GM19468 (cell line): ENCODE measurements around the gene THEMIS.
"Not testable (repeated sequence)": the region's sequence is repeated elsewhere in the genome, so short reads cannot be mapped to it uniquely, and the experiment has no call there.

ENCODE experiments used
- ATAC-seq: cut with Tn5 transposase; IDR thresholded peaks from one replicate; pipeline ENCODE4 v1.9.1; 2021; ENCODE audit warnings: mild to moderate bottlenecking, moderate library complexity, moderate number of reproducible peaks; ENCODE audit not compliant: unreplicated experiment; ENCODE audit errors: extremely low read depth

Gene THEMIS, protein sequence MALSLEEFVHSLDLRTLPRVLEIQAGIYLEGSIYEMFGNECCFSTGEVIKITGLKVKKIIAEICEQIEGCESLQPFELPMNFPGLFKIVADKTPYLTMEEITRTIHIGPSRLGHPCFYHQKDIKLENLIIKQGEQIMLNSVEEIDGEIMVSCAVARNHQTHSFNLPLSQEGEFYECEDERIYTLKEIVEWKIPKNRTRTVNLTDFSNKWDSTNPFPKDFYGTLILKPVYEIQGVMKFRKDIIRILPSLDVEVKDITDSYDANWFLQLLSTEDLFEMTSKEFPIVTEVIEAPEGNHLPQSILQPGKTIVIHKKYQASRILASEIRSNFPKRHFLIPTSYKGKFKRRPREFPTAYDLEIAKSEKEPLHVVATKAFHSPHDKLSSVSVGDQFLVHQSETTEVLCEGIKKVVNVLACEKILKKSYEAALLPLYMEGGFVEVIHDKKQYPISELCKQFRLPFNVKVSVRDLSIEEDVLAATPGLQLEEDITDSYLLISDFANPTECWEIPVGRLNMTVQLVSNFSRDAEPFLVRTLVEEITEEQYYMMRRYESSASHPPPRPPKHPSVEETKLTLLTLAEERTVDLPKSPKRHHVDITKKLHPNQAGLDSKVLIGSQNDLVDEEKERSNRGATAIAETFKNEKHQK

DNA sequence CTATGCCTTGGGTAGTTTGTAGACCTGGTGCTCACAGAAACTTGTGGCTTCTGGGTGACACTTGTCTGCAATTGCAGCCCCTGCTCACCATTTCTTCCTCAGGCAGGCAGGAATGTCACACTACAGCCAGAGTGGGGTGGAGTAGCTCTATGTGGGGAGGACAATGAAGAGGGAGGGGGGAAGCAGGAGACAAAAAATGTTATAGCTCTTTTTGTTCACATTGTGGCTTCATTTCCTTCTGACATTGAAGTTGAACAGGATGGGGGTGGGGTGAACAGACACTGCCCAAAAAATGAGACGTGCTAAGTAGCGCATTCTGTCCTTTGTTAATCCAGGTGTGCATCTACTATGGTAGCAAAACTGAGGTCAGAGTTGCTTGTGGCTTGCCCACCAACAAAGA is at the start of gene THEMIS:
TSS of gene THEMIS (minus strand) at position 124 of the 400 bp plus-strand sequence. CDS start 126 bp downstream, outside the sequence.
- ATAC-seq, result no peak

DNA sequence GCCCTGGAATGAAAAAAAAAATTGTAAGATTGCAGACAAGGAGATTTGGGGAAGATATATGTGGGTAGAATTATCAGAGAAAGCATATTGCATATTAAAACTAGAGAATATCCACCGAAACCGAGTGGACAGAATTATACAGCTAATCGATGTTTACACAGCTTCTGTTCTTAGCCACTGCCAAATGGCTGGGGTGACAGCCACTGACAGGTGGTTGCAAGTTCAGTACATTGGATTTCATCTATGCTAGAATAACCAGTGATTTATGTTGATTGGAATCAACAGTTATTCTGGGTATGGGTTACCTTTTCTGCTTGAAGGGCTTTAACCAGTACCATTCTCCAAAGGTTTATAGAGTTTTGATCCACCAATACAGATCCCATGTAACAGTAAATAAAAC is 48.4 kb upstream of the THEMIS start:
- ATAC-seq, result no peak

DNA sequence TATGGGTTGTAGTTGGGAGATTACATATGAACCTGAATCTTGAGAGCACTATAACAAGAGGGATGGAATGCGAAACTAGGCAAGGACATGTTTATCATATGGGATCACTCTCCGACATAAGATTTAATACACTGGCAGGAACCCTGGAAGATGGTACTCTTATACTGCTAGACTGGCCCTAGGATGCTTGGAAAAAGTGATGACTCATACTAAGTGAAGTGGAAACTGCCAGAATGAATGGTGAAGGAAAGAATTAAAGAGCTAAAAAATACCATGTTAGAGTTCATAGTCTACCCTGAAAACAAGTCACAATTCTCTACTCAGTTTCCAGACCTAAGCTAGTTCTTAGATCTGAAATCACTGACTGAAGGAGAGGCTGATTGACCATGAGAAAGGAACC is 45.5 kb upstream of the THEMIS start:
- no peak for ATAC-seq

DNA sequence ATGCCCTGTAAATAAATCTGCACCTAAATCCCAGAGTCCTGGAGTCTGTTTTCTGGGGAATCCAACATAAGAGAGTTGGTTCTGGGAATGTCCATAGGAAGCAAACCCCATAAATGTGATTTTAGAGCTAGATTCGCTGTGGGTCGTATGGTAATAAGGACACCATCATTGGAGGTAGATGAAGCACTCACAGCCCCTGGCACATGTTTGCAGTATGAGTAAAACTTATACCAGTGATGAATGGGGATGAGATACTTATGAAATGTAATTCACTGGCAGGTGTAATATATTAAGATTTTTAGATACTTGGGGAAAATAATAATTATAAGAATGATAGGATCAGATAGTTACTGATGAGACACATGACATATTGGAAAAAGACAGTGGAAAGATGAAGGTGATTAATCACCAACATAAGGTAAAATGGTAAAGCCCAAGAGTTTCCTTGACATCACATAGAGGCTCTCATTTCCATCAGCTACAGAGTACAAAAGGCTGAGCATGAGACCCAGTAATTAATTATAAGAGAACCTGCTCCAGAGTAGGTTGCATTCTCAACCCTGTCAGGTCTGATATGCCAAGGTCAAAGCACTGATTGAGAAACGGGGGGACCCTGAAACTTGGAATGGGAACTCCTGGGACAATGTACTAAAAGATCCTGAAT is 44.7 kb upstream of the THEMIS start:
- no peak for ATAC-seq

DNA sequence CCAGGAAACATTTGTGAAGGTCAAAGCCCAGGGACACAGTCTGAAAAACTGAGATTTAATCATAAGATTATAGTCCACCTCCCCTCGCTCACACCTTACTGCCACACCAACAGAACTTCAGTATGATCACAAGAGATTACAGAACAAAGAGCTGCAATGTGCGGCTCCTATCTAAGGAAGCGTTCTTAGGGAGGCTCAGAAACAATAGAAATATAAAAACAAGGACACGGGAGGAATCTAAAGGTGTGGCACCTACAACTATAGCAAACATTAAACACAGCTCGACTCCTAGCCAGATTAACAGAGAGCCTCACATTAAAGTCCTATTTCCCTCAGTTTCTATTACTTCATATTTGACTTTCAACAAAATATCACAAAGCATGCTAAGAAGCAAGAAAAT is 40.4 kb upstream of the THEMIS start:
- no peak for ATAC-seq

DNA sequence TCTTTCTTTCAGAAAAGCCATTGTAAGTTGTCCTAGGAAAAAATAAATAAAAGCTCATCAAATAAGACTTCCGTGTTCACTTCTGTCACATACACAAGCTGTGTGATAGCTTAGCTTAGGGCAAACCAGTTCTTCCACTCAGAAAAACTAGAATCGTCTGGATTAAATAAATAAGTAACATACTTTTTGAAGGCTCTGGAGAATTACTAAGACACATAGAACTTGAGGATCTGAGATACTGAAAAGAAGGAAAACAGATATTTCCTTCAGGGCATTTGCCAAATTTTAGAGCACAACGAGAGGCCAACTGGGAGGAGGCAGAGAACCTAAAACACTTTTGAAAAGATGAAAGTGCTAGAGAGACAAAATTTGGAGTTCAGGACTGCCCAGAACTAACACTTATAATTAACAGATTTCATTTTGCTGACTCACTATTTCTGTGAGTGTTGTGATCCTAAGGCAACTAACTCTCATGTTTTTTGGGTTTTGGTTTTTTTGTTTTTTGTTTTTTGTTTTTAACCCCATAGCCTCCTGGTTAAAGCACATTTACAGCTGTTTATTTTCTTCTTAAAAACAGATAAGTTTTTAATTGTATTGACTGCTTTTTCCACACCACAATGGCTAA is 38.7 kb upstream of the THEMIS start:
- ATAC-seq, result no peak

DNA sequence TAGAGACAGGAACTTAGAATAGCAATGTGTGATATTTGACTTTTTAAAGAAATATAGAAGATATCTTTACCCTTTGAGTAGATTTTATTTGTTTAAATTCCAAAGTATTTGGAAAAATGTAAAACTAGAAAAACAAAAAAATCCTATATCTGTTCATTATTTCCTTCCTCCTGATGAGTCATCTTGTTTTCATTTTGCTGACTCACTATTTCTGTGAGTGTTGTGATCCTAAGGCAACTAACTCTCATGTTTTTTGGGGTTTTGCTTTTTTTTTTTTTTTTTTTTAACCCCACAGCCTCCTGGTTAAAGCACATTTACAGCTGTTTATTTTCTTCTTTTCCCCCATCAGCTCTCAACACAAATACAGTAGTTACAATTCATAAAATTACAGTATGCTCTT is 37.8 kb upstream of the THEMIS start:
- no peak for ATAC-seq

DNA sequence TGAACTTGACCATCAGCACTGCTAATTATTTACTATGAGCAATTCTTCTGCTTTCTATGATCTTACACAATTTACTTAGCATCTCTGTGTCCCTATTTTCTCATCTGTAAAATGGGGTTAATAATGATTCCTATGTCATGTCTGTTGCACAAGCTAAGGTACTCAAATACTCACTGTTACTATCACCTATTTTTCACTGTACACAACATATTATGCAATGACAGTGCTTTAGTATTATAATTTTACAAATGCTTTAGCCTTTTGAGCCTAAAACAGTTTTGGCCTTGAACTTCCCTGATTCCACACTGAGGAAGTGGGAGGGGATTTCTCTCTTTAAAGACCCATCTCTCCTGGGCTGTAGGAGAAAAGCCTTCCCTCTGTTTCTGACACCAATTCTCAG is 36.9 kb upstream of the THEMIS start:
- ATAC-seq, result no peak

DNA sequence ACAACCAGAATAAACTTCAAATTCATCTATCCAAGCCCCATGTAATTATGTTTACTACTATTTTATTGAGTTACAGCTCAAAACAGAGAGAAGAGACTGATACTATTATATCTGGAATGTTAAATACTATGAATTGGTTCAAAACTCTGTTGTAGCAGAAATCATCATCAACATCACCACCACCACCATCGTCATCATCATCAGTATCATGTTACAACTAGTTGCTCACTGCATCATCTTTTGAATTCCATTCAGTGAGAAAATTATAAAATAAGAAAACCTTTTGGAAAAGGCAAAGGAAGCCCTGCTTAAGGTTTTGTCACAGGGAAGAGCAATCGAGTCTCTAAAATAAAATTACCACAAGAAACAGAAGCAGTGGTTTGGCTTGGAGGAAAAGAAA is 36.2 kb upstream of the THEMIS start:
- no peak for ATAC-seq

DNA sequence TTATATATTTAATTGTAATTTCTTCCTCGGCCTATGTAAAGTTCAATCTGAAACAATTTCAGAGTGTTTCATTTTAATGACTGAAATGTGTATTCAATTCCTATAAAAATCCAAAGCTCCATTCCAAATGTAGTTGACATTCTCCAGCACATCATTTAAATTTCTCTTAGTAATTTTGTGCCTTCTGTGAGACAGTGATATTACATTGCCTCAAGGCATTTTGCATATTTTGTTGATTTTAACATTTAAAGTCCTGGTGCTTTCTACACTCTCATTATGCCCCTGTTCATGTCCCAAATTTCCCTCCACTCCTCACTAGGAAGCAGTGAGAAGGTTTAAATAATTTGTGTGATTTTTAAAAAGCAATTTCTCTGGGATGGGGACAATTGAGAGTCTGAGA is 34.1 kb upstream of the THEMIS start:
- ATAC-seq, result no peak

DNA sequence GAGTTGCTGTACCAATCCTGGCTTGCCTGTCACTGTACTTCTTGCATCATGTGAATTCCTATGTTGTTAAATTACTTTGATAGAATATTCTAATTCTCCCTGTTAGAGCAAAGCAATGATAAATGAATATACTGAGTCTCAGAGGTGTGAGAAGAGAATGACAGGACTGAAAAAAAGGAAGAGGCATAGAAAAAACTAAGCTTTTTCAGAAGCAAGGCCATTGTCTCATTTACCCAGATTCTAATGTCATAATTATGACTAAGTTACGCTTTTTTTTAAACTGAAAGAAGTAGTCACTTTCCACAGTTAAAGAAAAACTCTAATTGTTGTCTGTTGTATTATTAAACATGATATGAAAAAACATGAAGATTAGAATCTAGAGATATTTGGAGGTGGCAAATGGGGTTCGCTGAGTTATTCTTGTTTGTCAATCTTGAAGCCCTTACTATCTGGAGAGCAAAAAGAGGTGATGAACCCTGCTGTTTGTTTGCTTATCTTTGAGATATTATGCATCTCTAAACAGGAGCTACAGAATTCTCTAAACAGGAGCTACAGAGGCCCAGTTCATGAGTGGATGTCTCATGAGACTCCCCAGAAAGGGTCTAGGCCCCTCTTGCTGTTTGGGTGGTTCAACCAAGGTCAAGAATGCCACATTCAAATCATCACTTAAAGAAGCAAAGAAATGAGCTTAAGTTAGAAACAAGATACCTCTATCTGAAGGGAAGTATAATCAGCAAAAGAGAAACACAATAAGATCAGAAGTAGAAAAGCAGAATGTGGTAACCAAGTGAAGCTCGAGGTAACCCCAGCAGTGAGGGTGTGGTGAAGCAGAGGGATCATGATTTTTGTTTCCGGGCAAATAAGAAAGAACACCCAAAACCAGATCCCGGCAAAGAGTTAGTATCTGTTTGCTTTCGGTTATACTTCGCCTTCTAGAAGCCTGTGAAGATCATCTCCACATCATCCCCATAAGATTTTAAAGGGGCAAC is 33.3 kb upstream of the THEMIS start:
- ATAC-seq, result no peak

DNA sequence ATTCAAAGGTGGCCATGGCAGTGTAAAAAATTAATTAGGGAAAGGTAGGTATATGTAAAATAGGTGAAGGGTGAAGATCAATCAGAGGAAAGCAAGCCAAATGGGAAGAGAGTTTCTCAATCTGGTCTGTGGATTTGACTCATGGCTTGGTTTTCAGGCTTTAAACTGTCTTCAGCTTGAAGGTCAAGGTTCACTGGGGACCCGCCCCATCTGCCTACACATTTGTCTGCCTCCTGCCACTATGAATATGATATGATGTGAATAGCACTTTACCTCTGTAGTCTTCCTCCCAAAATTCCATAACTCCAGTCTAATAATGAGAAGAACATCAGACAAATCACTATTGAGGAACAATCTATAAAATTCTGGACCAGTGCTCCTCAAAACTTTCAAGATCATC is 32.3 kb upstream of the THEMIS start:
- ATAC-seq, result no peak

DNA sequence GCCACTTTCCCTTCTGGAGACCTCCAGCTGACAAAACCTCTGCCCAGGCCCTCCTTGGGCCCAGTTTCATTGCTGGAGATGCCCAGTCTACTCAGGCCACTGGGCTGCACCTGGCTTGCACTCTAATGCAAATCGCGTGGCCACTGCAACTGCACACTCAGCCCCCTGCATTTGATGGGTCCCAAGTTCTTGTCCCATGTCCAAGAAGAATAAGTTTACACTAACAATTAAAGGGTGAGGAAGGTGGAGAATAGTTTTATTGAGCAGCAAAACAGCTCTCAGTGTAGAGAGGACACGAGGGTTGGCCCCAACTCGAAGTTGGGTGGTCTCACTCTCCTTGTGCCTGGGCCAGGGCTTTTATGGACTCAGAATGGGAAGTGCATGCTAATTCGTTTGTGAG is 31.9 kb upstream of the THEMIS start:
- ATAC-seq, result no peak

DNA sequence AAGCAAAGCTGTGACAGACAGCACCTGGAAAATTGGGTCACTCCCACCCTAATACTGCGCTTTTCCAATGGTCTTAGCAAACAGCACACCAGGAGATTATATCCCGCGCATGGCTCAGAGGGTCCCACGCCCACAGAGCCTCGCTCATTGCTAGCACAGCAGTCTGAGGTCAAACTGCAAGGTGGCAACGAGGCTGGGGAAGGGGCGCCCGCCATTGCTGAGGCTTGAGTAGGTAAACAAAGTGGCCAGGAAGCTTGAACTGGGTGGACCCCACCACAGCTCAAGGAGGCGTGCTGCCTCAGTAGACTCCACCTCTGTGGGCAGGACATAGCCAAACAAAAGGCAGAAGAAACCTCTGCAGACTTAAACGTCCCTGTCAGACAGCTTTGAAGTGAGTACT is 25.6 kb upstream of the THEMIS start:
- ATAC-seq, result not testable (repeated sequence)

DNA sequence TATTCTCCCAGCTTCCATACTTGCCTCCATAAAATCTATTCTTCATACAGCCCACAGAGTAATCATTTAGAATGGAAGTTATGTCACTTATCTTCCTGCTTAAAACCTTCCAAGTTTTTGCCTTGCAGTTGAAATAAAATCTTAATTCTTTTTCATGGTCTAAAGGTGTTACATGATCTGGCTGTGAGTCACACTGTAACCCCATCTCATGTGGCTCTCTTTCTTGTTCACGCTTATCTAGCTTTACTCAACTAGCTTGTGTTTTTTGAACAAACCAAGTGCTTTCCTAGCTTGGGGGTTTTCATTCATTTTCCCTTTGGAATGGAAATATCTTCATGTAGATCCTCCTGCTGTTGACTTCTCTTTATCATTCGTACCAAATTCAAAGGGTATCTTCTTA is 23.6 kb upstream of the THEMIS start:
- no peak for ATAC-seq

DNA sequence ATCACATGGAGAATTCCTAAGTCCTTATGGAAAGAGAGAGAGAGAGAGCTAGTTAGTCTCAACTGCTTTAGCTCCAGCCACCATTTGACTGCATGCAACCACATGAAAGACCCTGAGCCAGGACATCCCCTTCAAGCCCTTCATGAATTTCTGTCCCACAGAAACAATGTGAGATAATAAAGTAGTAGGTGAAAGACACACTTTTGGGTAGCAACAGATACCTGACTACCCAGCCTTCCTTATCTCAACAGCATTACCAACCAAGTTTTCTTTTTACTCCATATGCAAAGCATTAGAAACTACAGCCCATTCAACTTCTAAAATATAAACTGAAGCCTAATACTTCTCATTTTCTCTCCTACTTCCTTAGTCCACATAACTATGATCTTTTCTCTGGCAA is 23.2 kb upstream of the THEMIS start:
- ATAC-seq, result no peak

DNA sequence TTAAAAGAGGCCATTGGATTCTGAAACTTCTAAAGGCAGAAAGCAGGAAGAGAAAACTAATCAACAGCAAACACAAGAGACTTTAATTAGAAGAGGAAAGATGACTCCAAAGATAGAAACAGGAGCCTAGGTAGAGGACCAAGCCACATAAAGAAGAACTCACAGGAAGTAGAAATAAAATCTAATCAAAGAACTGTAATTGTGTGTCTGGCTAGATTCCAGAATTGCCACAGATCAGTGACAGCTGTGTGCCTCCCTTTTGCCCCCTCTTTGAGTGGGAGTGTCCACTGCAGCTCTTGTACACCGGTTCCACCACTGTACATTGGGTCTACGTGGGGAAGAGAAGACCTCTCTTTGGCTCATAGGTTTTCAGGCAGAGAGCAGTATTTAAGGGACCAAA is 22.3 kb upstream of the THEMIS start:
- no peak for ATAC-seq

DNA sequence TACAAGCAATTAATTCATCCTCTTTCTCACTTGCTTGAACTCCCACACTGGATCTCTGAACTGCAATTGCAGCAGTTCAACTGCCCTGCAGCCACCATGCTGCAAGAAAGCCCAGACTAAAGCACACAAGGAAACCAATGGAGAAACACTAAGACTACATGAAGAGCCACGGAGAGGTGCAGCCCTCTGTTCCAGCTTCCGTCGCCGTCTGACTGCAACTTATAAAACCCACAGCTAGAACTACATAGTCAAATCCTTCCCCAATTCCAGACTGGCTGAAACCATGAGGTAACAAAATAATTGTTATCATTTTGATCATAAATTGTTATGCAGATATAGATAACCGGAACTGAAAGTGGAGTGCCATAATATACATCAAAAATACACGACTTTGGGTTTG is 21.1 kb upstream of the THEMIS start:
- ATAC-seq, result no peak

DNA sequence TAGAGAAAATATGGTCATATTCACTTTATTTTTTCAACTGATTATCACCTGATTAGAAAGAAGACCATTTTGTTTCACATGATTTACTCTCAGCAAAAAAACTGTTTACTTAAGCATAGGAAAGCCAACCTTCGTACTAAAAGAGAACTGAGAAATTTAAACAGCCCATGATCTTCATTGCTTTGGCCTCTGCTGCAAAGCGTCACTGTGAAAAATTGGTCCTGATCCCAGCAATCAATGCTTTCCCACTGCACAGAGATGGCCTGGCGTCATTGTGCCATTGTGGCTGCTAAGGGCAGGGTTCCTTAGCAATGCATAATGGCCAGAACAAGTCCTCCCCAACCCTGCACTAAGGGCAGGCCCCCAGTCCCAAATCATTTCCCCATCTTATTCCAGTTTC is 19.9 kb upstream of the THEMIS start:
- ATAC-seq, result no peak
